Measurements from ENCODE around the gene JARID2. TPM values are rescaled to one million over a fixed set of nuclear protein-coding genes. Genes with fewer than 3 reads are reported as not detected.

The JARID2 gene
- polyA plus RNA-seq, 12 donors: 11.3 to 121 (median 15.7) TPM

GRCh38 chr6:15505463-15505918 lies 259.6 kb downstream of the JARID2 start:
- no peak for DNase-seq

GRCh38 chr6:15506066-15506465 lies 260.2 kb downstream of the JARID2 start:
- no peak for DNase-seq

DNA sequence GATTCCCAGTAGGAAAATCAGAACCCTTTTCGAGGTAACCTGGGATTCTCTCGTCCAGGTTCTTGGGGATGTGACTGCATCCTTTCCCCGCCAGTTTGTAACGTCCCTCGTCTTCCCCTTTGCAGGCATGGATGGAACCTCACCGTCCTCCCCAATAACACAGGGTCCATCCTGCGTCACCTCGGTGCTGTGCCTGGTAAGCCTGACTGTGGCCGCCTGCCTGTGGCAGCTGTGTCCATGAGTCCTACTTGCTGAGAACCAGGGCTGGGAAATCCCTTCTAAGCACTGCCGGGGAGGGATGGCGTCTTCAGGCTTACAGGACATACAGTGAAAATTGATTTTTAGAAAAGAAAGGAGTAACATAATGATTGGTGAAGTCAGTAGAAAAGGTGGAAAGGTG lies 261.4 kb downstream of the JARID2 start:
- DNase-seq: no peak

- no peak for DNase-seq
Measured at GRCh38 chr6:15507746-15508145, 261.9 kb downstream of the JARID2 start.

GRCh38 chr6:15508441-15508871 lies 262.6 kb downstream of the JARID2 start:
- DNase-seq: no peak

- DNase-seq: no peak
Measured at GRCh38 chr6:15508931-15509330, 263.1 kb downstream of the JARID2 start.

GRCh38 chr6:15509335-15509933 lies 263.6 kb downstream of the JARID2 start:
- DNase-seq: no peak

GRCh38 chr6:15510121-15510520 lies 264.3 kb downstream of the JARID2 start:
- no peak for DNase-seq

- DNase-seq: no peak
Measured at GRCh38 chr6:15510536-15511247, 264.8 kb downstream of the JARID2 start.

- DNase-seq: no peak
Measured at GRCh38 chr6:15511248-15512125, 265.6 kb downstream of the JARID2 start.

DNA sequence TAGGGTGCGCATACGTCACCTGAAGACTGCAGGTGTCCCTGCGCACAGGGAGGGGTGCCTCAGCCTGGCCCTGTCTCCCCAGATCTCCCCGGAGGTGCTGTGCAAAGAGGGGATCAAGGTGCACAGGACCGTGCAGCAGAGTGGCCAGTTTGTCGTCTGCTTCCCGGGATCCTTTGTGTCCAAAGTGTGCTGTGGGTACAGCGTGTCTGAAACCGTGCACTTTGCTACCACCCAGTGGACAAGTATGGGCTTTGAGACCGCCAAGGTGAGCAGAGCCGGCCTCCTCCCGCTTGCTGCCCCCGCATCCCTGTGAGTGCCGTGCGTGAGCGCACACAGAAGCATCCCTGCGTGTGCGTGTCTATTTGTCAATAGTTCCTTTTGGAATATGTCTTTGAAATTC lies 266.3 kb downstream of the JARID2 start:
- DNase-seq: no peak

DNA sequence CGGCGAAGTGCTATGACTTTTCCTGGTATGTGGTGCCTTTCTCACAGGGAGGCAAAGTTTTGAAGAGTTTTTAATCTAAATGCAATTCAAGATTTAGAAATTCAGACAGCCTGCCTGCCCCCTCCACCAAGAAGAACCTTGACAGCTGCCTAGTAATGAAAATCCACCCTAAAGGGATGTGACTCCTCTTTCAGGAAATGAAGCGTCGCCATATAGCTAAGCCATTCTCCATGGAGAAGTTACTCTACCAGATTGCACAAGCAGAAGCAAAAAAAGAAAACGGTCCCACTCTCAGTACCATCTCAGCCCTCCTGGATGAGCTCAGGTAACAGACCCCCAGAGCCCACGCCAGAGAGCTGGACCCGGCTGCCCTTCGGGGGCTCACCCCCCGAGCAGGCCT lies 266.9 kb downstream of the JARID2 start:
- no peak for DNase-seq

DNA sequence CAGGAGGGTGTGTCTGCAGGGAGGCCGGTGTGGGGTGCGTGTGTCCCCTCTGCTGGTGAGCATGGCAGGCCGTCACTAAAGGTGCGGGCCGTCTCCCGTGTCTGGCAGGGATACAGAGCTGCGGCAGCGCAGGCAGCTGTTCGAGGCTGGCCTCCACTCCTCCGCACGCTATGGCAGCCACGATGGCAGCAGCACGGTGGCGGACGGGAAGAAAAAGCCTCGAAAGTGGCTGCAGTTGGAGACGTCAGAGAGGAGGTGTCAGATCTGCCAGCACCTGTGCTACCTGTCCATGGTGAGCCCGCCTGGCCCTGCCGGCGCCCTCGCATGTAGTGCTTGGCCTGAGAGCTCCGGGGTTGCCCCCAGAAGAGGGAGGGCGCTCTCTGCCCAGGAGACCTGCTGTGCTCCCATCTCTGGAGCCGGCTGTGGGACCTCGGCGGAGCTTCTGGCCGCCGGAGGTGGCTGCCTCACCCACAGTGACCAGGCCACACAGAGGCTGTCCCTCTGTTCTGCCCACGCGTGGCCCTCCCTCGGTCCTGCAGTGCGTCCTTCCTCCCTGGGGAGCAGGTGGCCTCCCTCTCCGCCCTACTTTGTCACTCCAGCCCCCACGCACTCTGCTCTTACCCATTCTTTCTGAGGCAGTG lies 267.4 kb downstream of the JARID2 start:
- DNase-seq: no peak

- DNase-seq: no peak
Measured at GRCh38 chr6:15513801-15514711, 268.2 kb downstream of the JARID2 start.

- DNase-seq: no peak
Measured at GRCh38 chr6:15515226-15515625, 269.4 kb downstream of the JARID2 start.

DNA sequence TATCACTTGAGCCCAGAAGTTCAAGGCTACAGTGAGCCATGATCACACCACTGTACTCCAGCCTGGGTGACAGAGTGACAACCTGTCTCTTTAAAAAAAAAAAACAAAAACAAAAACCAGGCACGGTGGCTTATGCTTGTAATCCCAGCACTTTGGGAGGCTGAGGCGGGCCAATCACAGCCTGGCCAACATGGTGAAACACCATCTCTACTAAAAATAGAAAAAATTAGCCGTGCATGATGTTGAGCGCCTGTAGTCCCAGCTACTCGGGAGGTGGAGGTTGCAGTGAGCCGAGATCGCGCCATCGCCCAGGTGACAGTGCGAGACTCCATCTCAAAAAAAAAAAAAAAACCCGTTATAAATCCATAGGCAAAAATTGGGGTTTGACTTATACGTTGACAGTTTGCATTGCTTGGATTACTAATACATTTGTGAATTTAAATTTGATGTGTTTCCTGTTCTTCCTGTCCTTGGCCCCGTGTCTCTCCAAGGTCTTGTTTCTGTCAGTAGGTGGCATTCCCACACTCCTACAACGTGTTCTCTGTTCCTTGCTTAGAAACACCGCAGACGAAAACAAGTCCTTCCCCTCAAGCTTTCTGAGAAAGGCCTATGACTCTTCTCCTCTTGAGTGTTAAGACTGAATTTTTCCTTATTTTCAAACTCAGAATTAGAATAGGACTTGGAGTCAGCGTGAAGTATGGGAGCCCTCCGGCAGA lies 269.9 kb downstream of the JARID2 start:
- no peak for DNase-seq

GRCh38 chr6:15516378-15516777 lies 270.5 kb downstream of the JARID2 start:
- DNase-seq: no peak

GRCh38 chr6:15516923-15517560 lies 271.2 kb downstream of the JARID2 start:
- DNase-seq: no peak

GRCh38 chr6:15517600-15517999 lies 271.7 kb downstream of the JARID2 start:
- no peak for DNase-seq

DNA sequence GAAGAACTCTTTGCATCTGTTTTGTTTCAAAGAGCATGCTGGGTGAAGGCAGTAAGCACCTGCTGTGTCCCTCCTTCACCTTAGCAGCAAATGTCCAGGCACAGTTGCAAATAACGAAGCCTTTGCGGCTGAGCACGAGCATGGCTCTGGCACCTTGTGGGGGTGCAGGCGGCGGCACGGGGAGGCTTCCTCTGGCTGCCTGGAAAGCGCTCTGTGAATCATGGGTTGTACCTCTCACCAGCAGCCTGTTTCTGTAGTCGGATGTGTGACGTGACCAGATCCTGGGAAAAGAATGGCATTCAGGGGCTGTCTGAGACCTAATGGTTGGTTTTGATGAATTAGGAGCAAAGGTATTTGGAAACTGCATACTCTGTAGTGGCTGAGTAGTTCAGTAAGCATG lies 272.2 kb downstream of the JARID2 start:
- DNase-seq: no peak

Data from muscle of arm (tissue), 12 donors.